Measurements from ENCODE around the gene FTO.
A peak's percentile ranks its signal among the peaks of the same experiment; 100 is the strongest.
"Not testable (repeated sequence)": the region's sequence is repeated elsewhere in the genome, so short reads cannot be mapped to it uniquely, and the experiment has no call there.

FTO gene

DNA sequence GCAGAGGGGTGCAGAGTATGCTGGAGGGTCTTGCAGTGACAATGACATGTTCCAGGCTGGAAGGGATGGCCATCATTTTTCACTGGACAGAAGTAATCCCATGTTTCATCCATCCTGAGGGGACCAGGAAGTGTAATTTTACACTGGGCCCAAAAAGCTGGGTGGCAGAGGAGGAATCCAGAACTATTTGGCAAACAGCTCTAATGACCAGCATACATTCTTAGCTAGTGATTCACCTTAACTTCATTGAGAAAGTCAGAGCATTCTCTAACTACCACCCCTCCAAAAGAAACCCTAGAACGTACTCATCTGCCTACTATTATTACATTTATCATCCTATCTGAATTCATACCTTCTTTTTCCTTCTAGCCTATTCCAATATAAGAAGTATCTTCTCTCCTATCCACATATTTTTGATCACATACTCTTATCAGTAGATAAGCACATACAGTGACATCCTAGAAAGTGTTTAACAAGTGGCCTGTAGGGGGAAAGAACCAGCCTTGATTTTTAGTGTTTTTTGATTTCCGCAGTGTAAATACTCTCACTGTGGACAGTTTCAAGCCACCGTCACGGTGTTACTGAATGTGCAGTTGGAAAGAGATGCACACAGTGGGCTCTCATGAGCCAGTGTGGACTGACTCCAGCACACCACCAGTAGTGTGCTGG, 118.1 kb downstream of the FTO start:
- DNase-seq, result no peak

DNA sequence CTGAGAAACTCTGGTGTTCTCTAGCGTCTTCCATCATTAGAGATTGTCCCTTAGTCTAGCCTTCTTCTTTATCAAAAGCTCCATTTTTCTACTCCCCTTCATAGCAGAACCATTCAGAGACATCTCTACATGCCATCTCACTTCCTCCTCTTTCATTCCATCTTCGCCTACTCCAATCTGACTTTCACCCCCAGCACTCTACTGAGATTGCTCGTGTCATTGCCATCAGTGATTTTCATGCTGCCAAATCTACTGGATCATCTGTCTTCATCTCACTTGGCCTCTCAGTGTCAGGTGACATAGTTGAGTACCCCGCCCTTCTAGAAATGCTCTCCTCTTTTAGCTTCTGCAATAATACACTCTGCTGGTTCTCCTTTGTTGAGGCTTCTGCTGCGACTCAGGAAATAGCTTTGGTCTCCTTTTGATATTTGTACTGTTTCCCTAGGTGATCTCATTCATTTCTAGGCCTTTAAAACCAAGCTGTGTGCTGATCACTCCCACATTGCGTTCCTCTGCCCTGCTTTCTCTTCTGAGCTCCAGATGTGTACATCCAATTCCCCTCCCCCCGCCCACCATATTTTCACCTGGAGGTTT, 119.1 kb downstream of the FTO start:
- no peak for DNase-seq

DNA sequence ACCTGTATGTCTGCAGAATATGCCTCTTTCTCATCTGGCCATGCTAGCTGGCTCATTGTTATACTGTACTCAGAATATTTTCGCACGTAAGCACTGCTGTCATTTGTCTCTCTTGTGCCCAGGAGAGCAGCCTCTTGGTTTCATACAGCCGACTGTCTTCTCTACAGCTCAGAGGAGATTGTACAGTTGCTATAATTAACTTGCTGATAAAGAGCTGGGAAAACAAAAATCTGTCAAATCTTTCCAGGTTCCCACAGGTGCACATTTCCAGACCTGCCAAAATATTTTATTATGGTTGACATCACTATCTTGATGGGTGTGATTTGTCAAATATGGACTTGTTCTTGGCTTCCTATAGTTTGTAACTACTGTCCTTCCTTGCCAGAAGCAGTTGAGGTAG, 122.7 kb downstream of the FTO start:
- no peak for DNase-seq

DNA sequence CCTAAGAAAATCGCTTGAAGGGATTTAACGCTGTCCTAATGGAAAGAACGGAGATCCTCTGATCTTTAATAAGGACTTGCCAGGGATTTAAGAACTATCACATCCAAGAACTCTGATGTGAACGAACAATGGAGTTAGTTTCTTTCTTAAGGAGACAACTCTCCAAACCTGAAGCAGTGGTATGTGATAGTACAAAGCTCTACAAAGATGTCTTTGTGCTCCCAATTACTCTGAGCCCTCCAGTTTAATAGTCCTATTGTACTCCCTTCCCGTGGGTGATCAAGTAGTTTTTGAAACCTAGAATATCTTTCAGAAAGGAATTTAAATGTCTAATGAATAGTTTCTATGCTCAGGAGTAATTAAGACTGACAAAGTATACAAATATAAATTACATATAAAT, 123.8 kb downstream of the FTO start:
- DNase-seq, result peak in 1 of 58 donors; percentile 30

DNA sequence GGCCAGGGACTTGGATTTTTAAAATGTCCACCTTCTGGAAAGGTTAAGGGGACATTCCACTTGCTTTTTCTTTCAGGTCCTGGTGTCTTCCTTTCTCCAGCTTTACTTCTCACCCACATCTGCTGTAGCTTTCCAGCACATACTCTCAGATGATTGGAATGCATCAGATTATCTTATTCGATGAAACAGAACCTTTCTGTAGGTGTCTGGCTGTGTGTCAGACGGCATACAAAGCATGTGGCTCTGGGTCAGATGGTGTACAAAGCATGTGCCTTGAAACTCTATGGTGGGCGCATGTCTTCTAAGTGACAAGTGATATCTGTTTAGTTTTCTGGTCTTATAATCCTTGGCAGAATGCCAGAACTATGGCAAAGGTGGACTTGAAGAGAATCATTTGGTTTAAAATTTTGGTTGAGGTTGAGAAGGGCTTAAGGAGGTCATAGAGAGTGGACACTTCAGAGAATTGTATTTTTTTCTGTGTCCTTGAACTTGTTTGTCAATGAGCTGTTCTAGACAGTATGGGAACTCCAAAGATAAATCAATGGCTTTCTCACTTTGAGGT, 125.3 kb downstream of the FTO start:
- no peak for DNase-seq

DNA sequence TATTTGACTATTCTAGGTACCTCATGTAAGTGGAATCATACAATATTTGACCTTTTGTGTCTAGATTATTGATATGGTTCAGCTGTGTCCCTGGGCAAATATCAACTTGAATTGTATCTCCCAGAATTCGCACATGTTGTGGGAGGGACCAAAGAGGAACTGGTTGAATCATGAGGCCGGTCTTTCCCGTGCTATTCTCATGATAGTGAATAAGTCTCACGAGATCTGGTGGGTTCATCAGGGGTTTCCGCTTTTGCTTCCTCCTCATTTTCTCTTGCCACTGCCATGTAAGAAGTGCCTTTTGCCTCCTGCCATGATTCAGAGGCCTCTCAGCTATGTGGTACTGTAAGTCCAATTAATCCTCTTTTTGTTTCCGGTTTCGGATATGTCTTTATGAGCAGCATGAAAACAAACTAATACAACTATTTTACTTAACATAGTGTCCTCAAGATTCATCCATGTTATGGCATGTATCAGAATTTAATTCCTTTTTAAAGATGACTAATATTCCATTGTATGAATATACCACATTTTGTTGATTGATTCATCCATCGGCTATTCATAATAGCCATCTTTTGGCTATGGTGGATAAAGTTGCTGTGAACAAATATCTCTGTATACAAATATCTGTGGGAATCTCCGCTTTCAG, 129.1 kb downstream of the FTO start:
- no peak for DNase-seq

DNA sequence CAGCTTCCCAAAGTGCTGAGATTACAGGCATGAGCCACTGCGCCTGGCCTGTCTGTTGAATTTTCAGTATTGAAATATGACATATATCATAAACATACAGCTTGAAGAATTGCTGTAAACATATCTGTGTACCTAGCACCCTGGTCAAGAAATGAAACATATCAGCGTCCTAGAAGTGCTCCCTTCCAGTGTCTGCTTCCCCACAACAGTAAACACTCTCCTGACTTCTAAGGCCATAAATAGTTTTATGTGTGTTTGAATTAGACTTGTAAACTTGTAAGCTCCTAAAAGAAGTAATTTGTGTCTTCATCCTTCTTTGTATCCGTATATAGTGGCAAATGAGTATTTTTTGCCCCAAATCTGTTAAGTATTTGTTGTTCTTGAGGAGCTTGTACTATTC, 132.2 kb downstream of the FTO start:
- no peak for DNase-seq

DNA sequence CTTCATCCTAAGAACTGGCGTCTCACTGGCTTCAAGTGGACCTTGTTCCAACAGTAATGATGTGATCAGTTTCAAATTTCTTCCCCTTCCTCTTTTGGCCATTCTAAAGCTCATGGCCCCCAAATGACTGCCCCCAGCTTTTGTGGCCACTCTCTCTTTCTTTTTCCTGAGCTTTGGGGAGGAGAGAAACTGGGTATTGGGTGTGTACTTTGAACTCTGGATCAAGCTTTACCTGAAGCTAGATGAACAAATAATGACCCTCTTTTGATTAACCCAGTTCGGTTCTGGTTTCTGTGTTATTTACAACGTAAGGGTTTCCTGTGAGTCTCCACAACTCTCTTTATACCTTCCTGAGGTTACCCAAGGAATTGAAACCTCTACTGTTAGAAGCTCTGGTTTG, 132.7 kb downstream of the FTO start:
- no peak for DNase-seq

DNA sequence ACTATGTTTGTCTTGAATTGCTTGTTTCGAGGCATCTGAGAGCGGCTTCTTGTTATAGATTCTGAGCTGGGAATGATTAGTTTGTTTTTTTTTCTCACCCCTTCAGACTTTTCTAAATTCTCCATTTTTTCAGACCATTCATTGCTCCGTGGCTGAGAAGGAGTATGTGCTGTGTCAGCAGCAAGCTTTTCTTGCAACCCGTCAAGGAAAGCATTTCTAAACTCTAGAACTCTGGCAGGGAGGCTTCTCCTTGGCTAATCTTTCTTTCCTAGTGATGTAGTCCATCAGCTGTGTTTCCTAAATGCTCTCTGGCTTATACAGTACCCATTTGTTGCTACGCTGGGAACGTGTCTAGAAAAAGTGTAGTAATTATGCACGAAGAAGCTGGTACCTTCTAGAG, 133.5 kb downstream of the FTO start:
- no peak for DNase-seq

DNA sequence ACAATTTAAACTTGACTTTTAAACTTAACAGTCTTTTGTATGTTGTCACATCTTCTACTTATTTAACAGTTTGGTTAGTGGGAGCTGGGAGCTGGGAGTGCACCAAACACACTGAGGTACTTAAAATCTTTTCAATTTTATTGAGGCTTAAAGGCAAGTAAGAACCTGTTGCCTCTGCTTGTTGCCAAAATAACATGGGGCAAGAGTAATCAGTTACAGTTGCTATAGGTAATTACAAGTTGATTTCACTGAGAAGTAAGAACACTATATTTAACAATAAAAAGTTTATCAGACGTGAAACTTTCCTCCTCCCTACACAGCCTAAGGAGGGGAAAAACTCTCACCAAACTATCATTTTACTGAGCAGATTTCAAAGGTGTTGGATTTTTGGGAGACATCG, 135.2 kb downstream of the FTO start:
- DNase-seq, result no peak

DNA sequence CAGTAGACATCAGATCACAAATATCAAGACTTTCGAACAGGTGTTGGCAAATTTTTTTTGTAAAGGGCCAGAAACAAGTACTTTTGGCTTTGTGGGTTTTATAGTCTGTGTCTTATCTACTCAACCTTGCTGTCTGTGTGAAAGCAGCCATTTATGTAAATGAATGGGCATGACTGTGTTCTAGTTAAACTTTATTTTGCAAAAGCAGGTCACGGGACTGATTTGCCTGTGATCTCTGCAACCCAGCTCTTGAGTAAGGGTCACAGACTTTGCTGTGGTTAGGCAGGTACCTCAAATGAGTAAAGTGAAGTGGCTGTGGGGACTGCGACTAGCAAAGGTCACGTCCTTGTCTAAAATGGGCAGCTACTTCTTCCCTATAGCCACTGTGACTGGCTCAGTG, 136.5 kb downstream of the FTO start:
- no peak for DNase-seq

DNA sequence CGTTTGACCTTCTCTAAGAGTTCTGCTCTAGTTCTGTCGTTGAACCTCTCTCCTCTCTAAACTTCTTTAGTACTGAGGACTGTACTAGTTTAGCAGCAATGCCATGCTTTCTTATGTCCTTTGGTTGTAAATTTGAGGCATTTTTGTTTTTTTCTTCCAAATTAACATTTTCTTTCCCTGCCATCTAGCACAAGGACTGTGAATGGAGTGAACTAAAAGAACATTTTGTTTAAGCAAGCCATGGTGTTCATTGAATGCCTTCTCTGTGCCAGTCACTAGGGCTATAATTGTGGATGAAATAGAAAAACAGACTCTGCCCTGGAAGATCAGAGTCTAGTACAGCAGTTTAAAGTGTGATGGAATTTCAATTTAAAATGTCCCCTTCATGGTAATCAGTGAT, 137.9 kb downstream of the FTO start:
- peak in 3 of 58 donors; percentile 4 to 78 (median 24) for DNase-seq

DNA sequence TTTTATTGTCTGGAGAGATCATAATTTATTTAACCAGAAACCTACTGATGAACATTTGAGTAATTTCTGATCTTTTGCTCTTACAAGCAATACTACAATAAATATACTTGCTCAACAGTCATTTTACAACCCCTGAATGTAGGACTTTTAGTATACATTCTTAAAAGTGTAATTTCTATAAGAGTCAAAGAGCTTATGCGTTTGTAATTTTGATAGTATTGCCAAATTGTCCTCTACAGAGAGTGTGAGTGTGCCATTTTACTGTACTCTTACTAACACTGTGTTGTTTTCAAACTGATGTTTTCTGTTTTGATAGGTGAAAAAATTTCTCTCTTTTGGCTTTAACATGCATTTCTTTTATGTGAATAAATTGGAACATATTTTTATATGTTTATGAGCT, 139.1 kb downstream of the FTO start:
- no peak for DNase-seq

DNA sequence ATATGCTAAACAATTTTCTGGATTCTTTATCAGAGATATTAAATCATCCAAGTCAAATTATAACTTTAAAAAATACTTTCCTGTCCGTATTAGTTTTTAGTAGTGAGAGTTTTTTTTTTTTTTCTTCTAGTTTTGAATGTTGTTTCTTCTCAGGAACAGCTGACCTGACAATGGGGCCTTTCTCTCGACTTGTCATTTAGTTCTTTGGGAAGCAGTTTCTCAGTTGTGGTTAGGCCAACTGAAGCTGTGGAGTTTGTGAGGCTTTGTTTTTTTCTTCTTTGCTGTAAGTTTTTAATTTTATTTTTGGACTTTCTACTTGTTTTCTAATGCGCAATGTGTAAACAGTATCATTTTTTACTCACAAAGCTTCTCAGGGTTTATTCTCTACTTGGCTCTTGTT, 140.8 kb downstream of the FTO start:
- DNase-seq, result peak in 12 of 58 donors; percentile 2 to 63 (median 19)

DNA sequence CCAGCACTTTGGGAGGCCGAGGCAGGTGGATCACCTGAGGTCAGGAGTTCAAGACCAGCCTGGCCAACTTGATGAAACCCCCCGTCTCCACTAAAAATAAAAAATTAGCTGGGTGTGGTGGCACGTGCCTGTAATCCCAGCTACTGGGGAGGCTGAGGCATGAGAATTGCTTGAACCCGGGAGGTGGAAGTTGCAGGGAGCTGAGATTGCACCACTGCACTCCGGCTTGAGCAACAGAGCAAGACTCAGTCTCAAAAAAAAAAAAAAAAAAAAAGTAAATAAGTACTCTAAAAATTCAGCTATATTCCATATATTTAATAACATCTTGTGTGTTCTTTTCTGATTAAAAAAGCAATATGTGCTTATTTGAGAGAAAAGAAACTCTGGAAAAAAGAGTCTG, 142.6 kb downstream of the FTO start:
- DNase-seq, result not testable (repeated sequence)

DNA sequence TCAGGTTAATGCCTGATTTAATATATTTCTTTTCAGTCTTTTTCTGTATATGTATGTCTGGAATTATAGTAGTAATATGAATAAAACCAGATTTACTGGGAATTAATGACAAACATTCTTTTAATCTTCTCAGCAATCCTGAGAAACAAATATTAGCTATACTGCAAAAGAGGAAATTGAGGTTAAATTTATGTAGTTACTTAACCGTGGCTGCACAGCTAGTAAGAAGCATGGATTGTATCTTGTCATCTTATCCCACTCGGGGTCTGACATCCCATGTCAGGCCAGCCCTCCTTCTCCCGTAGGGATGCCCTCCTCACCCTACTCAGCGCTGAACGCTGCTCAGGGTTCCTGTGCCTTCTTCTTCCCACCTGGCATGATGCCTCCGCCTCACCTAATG, 143.0 kb downstream of the FTO start:
- DNase-seq, result no peak

DNA sequence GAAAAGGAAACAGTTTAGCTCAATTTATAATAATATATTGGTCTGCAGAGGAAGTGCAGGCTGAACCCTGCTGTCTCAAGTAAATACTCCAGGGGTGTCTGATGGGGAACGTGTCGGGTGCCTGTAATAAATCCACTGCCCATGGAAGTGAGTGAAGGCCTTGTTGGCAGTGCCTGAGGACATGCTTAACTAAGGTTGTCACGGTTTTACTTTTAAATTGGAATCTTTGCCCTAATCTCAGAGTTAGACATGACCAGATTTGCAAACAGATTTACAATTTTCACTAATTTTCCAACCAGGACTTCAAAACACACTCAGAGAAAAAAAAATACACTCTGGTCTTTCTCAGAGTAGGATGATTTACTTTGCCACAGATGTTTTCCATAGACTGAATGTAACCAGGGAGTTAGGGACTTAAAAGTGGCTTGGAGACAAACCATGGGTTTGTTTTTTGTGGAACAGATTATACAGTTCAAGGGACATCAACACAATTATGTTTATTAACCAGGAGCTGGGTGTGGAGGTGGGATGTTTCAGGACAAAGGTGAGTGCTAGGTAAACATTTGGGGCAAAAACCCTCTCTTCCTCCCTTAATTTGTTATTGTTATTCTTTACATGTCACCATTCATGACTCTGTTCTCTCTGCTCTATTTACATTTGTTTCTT, 144.5 kb downstream of the FTO start:
- DNase-seq, result no peak

DNA sequence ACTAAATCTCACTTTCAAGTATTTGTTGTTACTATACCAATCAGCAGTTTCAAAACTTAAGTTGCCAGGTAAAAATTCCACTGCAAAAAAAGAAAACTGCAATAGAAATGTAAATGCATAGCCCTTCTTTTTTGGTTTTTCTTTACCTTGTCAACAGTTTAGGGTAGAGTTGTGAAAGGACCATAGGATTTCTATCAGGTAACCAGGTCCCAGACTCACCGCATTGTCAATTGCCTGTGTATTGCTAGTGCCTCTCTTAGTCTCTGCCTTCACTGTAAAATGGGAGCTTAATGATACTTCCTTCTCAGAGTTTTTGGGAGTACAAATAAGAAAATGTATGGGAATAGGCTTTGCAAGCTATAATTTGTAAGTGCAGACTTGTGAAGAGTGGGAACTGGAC, 145.0 kb downstream of the FTO start:
- no peak for DNase-seq

DNA sequence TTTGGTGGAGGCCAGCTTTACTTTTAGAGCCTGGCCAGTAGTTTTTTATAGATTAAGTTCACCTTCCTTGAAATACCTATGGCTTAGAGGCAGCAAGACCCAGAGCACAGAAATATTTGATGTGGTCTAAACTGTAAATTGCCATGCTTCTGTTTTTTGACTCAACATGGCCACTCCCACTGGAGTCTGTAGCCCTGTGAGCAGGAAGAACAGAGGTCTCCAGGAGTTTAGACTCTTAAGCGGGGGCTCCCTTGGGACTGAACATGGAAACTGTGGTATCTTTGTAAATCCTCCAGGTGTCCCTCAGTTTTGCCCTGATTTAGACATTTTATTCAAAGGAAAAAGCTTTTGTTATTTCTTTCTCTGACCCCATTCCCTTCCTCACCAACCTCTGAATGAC, 145.6 kb downstream of the FTO start:
- no peak for DNase-seq

DNA sequence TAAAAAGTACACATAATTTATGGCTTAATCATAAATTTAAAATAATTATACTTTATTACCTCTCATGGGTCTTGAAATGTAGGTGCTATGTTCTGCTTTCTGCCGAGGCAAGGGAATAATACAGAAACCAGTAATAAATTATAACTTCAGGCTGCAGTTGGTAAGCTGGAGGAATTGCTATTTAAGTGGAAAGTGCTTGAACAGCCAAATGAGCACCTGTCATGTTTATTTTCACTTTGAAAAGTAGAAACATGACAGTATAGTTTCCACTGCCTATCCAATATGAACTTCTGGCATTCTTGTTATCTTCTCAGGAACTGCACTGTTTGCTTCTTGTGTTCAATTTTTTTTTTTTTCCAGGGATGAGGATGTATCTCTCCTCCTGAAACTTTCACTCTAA, 146.0 kb downstream of the FTO start:
- no peak for DNase-seq

DNA sequence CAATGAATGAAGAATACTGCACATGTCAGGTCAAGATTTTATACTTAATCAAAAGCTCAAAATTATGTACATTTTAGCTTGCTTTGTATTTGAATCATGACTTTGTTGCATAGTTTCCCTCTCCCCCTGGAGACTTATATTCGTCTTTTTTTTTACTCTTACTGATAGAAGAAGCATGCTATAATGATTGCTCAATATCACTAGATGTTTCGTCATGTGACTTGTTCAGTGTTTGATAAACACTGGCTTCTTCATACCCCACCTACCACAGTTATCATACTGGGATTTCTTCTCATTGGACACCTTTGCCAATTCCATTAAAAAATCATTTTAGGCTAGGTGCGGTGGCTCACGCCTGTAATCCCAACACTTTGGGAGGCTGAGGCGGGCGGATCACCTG, 148.7 kb downstream of the FTO start:
- DNase-seq, result no peak

DNA sequence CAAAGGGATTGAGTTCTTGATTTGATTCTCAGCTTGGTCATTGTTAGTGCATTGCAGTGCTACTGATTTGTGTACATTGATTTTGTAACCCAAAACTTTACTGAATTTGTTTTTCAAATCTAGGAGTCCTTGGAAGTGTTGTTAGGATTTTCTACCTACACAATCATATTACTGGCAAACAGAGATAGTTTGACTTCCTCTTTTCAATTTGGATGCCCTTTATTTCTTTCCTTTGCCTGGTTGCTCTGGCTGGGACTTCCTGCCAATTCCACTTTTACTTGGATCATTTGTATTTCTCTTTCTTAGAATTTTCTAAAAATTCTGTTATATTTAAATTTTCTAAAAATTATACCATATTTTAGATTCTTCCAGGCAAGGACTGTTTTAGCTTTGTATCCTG, 151.1 kb downstream of the FTO start:
- no peak for DNase-seq
